GM12801 (cell line): ENCODE results near the gene PRR36.

Source experiments
- TF ChIP-seq, protein P1 (sequence below): IDR thresholded peaks from one replicate; pipeline ENCODE4 v1.5.1; 2011; ENCODE audit warnings: control low read depth; ENCODE audit not compliant: insufficient read length; ENCODE audit errors: extremely low read depth

Gene PRR36

DNA sequence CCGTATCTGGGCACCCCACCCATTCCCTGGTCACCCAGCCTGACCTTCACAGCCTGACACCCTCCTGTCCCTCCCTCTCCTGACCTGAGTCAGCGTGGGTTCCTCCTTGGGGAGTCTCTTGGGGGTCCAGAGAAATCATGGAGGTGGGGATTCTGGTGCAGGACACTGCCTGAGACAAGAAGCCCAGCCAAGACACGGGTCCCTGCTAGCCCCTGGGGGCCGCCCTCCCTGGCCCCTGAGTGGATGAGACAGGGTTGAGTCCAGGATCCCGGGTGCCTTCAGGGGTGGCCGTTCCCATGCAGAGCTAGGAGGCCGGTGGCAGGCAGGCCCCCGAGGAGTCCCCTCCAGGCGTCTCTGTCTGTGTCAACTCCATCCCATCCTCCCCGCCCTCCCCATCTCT, 31.1 kb upstream of the PRR36 start:
- TF ChIP-seq, protein P1, sequence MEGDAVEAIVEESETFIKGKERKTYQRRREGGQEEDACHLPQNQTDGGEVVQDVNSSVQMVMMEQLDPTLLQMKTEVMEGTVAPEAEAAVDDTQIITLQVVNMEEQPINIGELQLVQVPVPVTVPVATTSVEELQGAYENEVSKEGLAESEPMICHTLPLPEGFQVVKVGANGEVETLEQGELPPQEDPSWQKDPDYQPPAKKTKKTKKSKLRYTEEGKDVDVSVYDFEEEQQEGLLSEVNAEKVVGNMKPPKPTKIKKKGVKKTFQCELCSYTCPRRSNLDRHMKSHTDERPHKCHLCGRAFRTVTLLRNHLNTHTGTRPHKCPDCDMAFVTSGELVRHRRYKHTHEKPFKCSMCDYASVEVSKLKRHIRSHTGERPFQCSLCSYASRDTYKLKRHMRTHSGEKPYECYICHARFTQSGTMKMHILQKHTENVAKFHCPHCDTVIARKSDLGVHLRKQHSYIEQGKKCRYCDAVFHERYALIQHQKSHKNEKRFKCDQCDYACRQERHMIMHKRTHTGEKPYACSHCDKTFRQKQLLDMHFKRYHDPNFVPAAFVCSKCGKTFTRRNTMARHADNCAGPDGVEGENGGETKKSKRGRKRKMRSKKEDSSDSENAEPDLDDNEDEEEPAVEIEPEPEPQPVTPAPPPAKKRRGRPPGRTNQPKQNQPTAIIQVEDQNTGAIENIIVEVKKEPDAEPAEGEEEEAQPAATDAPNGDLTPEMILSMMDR = no peak

DNA sequence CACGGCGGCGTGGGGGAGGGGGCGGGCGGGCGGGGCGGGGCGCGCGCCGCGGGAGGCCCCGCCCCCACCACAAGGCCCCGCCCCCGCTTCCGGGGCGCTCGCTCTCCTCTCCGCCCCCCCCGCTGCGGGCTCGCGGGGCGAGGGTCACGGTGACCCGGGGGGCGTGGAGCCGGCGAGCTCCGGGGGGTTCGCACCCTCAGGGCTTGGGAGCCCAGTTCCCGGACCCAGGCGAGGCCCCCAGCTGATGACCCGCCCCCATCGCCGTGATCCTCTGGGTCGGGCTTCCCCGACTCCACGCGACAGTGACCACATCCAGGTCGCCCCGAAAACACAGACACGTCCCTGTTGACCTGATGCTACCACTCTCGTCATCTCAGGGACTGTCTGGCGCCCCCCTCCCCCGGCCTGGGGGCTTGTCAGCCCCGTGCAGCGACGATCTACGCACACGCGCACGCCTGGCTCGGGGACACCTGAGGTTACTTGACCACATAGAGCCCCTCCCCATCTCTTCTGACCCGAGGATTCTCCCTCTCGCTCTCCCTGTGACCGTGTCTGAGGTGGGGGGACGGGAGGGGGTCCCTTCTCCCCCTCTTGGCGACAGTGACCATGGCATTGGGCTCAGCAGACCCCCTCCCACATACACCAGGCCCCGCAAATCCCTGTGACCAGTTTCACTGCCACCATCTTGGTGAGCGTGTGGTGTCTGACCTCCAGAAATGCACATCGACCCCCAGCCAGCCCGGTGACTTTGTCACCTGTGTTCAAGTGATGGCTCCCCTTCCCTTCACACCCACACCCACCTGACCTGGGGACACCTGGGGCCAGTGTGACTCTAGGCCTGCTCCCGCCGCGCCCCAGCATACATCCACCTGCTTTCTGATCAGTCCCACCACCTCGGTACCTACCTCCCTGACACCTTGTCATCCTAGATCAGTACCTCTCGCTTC, 30.2 kb upstream of the PRR36 start:
- TF ChIP-seq, protein P1 = no peak

DNA sequence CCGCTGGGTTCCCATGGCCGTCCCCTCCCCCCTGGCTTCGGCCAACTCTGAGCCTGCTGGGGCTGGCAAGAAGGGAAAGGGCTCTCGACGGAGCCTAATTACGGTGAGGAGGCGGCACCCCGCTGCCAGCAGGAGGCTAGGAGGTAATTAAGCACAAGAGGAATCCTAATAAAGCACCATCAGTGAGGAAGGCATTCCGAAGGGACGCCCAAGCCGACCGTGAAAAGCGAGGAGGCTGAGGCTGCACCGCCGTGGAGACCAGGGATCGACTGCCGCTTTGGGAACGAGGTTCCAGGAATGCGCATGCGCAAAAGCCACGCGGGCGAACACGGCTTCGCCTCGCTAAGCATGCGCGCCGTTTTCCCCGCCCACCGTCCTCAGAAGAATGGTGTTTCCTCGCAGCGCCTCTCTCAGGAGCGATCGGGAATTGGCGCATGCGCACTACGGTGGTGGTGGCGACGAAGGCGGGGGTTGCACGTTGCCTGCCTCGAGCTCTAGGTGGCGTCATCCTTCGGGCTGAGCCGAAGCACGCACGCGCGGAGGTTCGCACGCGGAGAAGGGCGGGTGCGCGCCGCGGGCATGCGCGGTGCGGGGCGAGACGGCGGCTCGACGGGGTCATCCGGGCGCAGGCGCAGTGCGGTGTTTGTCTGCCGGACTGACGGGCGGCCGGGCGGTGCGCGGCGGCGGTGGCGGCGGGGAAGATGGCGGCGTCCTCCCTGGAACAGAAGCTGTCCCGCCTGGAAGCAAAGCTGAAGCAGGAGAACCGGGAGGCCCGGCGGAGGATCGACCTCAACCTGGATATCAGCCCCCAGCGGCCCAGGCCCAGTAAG, 29.3 kb upstream of the PRR36 start, which contains the start of gene MAP2K7:
MAP2K7 (plus strand) TSS at position 634 of the 830 bp plus-strand sequence; CDS start at position 702, 68 bp downstream.
- TF ChIP-seq, protein P1 = no peak

DNA sequence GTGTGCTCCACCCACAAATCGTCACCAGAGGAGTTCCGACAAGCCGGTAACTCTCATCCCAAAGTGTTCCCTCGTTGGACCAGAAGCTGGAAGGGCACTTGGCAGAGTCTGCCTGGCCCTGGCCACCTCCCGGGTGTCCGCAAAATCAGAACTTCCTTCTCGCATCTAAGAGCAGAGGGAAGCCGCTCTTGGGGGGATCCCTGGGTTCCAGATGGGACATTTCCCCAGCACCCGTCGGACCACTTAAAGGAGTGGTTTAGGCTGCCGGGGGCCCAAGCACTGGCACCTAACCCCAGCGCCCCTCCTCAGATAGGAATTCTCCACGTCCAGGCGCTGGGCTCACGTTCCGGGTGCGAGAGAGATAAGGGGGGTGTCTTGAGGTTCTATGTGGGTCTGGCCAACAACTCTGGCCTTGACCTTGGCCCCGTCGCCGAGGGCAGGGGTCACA, 28.6 kb upstream of the PRR36 start:
- TF ChIP-seq, protein P1 = no peak

DNA sequence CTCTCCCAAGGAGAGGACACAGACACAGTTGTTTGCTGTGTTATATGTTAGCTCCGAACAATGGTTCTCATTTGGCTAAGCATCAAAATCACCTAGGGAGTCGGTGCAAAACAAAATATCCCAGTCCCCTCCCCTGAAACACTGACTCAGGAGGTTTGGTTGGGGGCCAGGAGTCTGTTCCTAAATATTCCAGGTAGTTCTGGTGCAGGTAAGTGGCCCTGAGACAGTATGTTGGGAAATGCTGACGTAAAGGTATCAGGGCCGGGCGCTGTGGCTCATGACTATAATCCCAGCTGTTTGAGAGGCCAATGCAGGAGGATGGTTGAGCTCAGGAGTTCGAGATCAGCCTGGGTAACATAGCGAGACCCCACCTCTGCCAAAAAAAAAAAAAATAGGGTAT, 27.1 kb upstream of the PRR36 start:
- TF ChIP-seq, protein P1 = no peak

DNA sequence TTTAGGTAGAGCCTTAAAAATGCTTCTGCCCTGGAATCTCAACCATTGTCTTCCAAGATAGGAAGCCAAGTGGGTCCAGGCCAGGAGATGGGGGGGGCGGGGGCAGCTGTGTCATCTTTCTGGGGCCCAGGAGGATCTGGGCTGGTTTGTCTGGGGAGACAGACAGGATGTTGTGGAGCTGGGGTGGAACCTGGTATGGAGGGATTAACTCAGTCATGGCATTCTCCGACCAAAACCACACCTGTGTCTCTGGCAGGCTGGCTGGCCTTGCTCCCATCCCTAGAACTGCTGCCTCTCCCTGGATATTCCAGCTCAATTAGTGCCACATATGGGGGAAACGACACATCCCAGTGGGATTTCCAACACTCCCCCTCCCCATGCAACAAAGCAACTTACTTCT, 26.7 kb upstream of the PRR36 start:
- TF ChIP-seq, protein P1 = no peak

DNA sequence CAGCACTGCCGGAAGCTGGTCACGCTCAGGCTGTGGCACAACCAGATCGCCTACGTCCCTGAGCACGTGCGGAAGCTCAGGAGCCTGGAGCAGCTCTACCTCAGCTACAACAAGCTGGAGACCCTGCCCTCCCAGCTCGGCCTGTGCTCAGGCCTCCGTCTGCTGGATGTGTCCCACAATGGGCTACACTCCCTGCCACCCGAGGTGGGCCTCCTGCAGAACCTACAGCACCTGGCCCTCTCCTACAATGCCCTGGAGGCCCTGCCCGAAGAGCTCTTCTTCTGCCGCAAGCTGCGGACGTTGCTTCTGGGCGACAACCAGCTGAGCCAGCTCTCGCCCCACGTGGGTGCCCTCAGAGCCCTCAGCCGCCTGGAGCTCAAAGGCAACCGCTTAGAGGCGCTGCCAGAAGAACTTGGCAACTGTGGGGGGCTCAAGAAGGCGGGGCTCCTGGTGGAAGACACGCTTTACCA, 26.2 kb upstream of the PRR36 start:
- TF ChIP-seq, protein P1 = no peak
